AG04449 (cell line): Measurements from ENCODE around the gene GPA33.
A peak's percentile ranks its signal among the peaks of the same experiment; 100 is the strongest.
"Not testable (repeated sequence)": the region's sequence is repeated elsewhere in the genome, so short reads cannot be mapped to it uniquely, and the experiment has no call there.

Experiments used
- CTCF ChIA-PET: fragments of 350-600 bp; formaldehyde crosslinking; extraction: SDS; loops from one replicate; lab custom pipeline; 2021; ENCODE audit warnings: antibody characterized with exemption; lab: Yijun Ruan, JAX
- POLR2A ChIA-PET: fragments of 400-600, 350-600 bp; formaldehyde crosslinking; extraction: SDS; loops from one replicate; lab custom pipeline; 2020; ENCODE audit warnings: antibody characterized with exemption, inconsistent platforms; lab: Yijun Ruan, JAX
- DNase-seq: peaks from one replicate; pipeline ENCODE4 v3.0.0-alpha.2; 2010; ENCODE audit warnings: low read depth, low spot score
- H3K4me3 ChIP-seq: 2 replicates; pipeline ENCODE4 v1.5.1; 2011; ENCODE audit warnings: low read depth, mild to moderate bottlenecking, control low read depth, low read length
- CTCF ChIP-seq: IDR thresholded peaks from one replicate; pipeline ENCODE4 v1.5.1; 2011; ENCODE audit warnings: mild to moderate bottlenecking, moderate library complexity, low read length, control low read depth, inconsistent platforms; ENCODE audit not compliant: insufficient read depth; ENCODE audit errors: missing control alignments

The GPA33 gene

GRCh38 chr1:167054946-167055630 lies 35.1 kb downstream of the GPA33 start:
- ChIA-PET CTCF (interaction anchor here (13.3 kb wide), 1 partner anchor 145 kb away, joined by 380 read pairs; no protein-coding TSS in a partner anchor), POLR2A (no interaction called here)
- no peak for DNase-seq
- no peak overlapping the region for H3K4me3 ChIP-seq
- TF ChIP-seq CTCF: no peak

- DNase-seq: no peak
- CTCF ChIA-PET: interaction anchor here (13.3 kb wide), 1 partner anchor 144 kb away, joined by 380 read pairs; no protein-coding TSS in a partner anchor
- no peak overlapping the region for H3K4me3 ChIP-seq
- no peak for TF ChIP-seq CTCF
- POLR2A ChIA-PET: no interaction called here
These were observed 35.6 kb downstream of the GPA33 start for GRCh38 chr1:167054531-167054930.

GRCh38 chr1:167052389-167052788 lies 37.8 kb downstream of the GPA33 start:
- DNase-seq: no peak
- CTCF ChIA-PET: interaction anchor here (0.8 to 13.3 kb wide), 3 partner anchors 21 to 142 kb away, joined by 3 to 380 read pairs (median 3); no protein-coding TSS in a partner anchor
- TF ChIP-seq CTCF: peak; percentile 45
- POLR2A ChIA-PET: no interaction called here
- H3K4me3 ChIP-seq: no peak overlapping the region

GRCh38 chr1:167051907-167052306 lies 38.3 kb downstream of the GPA33 start:
- POLR2A ChIA-PET: no interaction called here
- H3K4me3 ChIP-seq: no peak overlapping the region
- no peak for DNase-seq
- CTCF ChIA-PET: interaction anchor here (0.9 to 13.3 kb wide), 2 partner anchors 142 to 459 kb away, joined by 3 to 380 read pairs; no protein-coding TSS in a partner anchor
- TF ChIP-seq CTCF: no peak

- ChIA-PET CTCF (interaction anchor here (1.3 kb wide), 2 partner anchors 15 to 23 kb away, joined by 3 to 5 read pairs; no protein-coding TSS in a partner anchor), POLR2A (no interaction called here)
- no peak for TF ChIP-seq CTCF
- H3K4me3 ChIP-seq: no peak overlapping the region
- DNase-seq: no peak
These were observed 46.3 kb downstream of the GPA33 start for GRCh38 chr1:167043752-167044488.

- no peak for DNase-seq
- H3K4me3 ChIP-seq: no peak overlapping the region
- CTCF ChIA-PET: interaction anchor here (0.9 to 1.4 kb wide), 2 partner anchors 24 to 27 kb away, joined by 3 read pairs; no protein-coding TSS in a partner anchor
- no peak for TF ChIP-seq CTCF
- POLR2A ChIA-PET: no interaction called here
These were observed 56.5 kb downstream of the GPA33 start for GRCh38 chr1:167033646-167034045.

- DNase-seq, POLR2A ChIA-PET, H3K4me3 ChIP-seq, CTCF ChIA-PET: not testable (repeated sequence)
These were observed 60.6 kb downstream of the GPA33 start for GRCh38 chr1:167029553-167029952.
